ENCODE data around the gene ATF6.
"Not testable (repeated sequence)": the region's sequence is repeated elsewhere in the genome, so short reads cannot be mapped to it uniquely, and the experiment has no call there.

ATF6 gene

GRCh38 chr1:161782886-161783285 lies 16.8 kb downstream of the ATF6 start:
- no peak for DNase-seq

- no peak for DNase-seq
Measured at GRCh38 chr1:161784968-161785367, 18.8 kb downstream of the ATF6 start.

GRCh38 chr1:161787355-161787754 lies 21.2 kb downstream of the ATF6 start:
- no peak for DNase-seq

GRCh38 chr1:161790587-161791317 lies 24.6 kb downstream of the ATF6 start:
- no peak for DNase-seq

GRCh38 chr1:161791904-161792655 lies 26.0 kb downstream of the ATF6 start:
- no peak for DNase-seq

GRCh38 chr1:161792740-161793139 lies 26.6 kb downstream of the ATF6 start:
- no peak for DNase-seq

GRCh38 chr1:161799792-161800191 lies 33.7 kb downstream of the ATF6 start:
- DNase-seq: no peak

GRCh38 chr1:161801955-161802354 lies 35.8 kb downstream of the ATF6 start:
- DNase-seq: no peak

- no peak for DNase-seq
Measured at GRCh38 chr1:161803181-161803580, 37.1 kb downstream of the ATF6 start.

GRCh38 chr1:161805399-161806197 lies 39.5 kb downstream of the ATF6 start:
- no peak for DNase-seq

GRCh38 chr1:161809202-161809601 lies 43.1 kb downstream of the ATF6 start:
- not testable (repeated sequence) for DNase-seq

GRCh38 chr1:161809656-161810055 lies 43.5 kb downstream of the ATF6 start:
- DNase-seq: not testable (repeated sequence)

- no peak for DNase-seq
Measured at GRCh38 chr1:161810780-161811179, 44.7 kb downstream of the ATF6 start.

- no peak for DNase-seq
Measured at GRCh38 chr1:161816201-161816600, 50.1 kb downstream of the ATF6 start.

GRCh38 chr1:161817176-161817730 lies 51.1 kb downstream of the ATF6 start:
- DNase-seq: no peak

- no peak for DNase-seq
Measured at GRCh38 chr1:161820914-161821313, 54.8 kb downstream of the ATF6 start.

- DNase-seq: no peak
Measured at GRCh38 chr1:161824618-161825017, 58.5 kb downstream of the ATF6 start.

- no peak for DNase-seq
Measured at GRCh38 chr1:161825831-161826230, 59.7 kb downstream of the ATF6 start.

GRCh38 chr1:161826478-161826877 lies 60.4 kb downstream of the ATF6 start:
- DNase-seq: no peak

- DNase-seq: no peak
Measured at GRCh38 chr1:161827786-161828185, 61.7 kb downstream of the ATF6 start.

- not testable (repeated sequence) for DNase-seq
Measured at GRCh38 chr1:161832299-161832907, 66.3 kb downstream of the ATF6 start.

GRCh38 chr1:161834967-161835550 lies 68.9 kb downstream of the ATF6 start:
- DNase-seq: no peak

Measured in activated gamma-delta T cell treated with Interleukin-2 at 50 U/mL for 16 hours (primary cell).